Peyer's patch (tissue), 4 donors: ENCODE results near the gene PCAT7.

Experiments used
- POLR2A ChIP-seq, 2 donors: fragments of 450-650 bp; IDR thresholded peaks; one replicate each; pipeline ENCODE4 v1.5.1; 2017; ENCODE audit warnings: antibody characterized with exemption in 2 of 2, mild to moderate bottlenecking in 2 of 2, moderate library complexity in 2 of 2
- TF ChIP-seq, protein P1 (sequence below), 6 experiments: fragments of 450-650 bp in 4 of 6; fragments of 200-600 bp in 2 of 6; sonication (generic) in 1 of 6; IDR thresholded peaks; one replicate each; pipeline ENCODE4 v1.5.1; 2017 to 2019; ENCODE audit warnings: antibody characterized with exemption in 6 of 6, mild to moderate bottlenecking in 3 of 6, moderate library complexity in 1 of 6

DNA sequence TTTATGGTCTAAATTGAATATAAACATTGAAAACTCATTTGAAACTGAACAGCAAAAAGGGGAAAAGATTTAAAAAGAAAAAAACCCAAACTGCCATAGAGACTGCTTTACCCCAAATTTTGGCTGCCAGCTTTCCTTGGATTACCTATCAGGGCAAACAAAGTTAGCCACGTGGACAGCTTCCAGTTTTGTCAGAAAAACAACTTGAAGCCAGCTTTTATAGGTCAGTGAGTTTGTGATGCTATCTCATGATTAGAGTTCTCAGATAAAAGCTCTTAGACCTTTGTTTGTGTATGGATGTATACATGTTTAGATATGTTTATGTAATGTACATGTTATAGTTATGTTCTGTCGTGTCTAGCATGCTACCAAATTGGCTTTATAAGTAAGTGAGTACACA lies 22.7 kb downstream of the PCAT7 start:
- TF ChIP-seq, protein P1, sequence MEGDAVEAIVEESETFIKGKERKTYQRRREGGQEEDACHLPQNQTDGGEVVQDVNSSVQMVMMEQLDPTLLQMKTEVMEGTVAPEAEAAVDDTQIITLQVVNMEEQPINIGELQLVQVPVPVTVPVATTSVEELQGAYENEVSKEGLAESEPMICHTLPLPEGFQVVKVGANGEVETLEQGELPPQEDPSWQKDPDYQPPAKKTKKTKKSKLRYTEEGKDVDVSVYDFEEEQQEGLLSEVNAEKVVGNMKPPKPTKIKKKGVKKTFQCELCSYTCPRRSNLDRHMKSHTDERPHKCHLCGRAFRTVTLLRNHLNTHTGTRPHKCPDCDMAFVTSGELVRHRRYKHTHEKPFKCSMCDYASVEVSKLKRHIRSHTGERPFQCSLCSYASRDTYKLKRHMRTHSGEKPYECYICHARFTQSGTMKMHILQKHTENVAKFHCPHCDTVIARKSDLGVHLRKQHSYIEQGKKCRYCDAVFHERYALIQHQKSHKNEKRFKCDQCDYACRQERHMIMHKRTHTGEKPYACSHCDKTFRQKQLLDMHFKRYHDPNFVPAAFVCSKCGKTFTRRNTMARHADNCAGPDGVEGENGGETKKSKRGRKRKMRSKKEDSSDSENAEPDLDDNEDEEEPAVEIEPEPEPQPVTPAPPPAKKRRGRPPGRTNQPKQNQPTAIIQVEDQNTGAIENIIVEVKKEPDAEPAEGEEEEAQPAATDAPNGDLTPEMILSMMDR (IDR thresholded peaks at IDR 0.05): no peak
- TF ChIP-seq POLR2A (IDR thresholded peaks at IDR 0.05): no peak
